GM12878 (cell line): Measurements from ENCODE around the gene MAP3K5.

ENCODE experiments used
- CHD2 ChIP-seq: IDR thresholded peaks from 2 replicates; pipeline ENCODE4 v1.6.1; 2011; ENCODE audit warnings: low read depth, low read length, improper control_type of control experiment, borderline replicate concordance
- TAF1 ChIP-seq: IDR thresholded peaks from 2 replicates; pipeline ENCODE4 v1.6.1; 2011; ENCODE audit warnings: mild to moderate bottlenecking, low read depth, low read length, borderline replicate concordance

GRCh38 chr6:136608991-136609390 lies 183.3 kb downstream of the MAP3K5 start:
- TF ChIP-seq TAF1 (no peak), CHD2 (no peak)
